D341Med (cell line): ENCODE results near the gene SLC4A9.

ENCODE experiments used
- DNase-seq: peaks from one replicate; pipeline ENCODE4 v3.0.0; 2012; ENCODE audit warnings: low spot score

SLC4A9 gene

GRCh38 chr5:140360101-140360500 is at the start of gene SLC4A9:
Gene SLC4A9, plus strand, starts transcription at chr5:140360194. Its CDS starts 43 bp downstream, at chr5:140360237.
- no peak for DNase-seq

- DNase-seq = no peak
Measured at GRCh38 chr5:140310434-140310833, 49.6 kb upstream of the SLC4A9 start.

- no peak for DNase-seq
Measured at GRCh38 chr5:140311011-140311467, 49.0 kb upstream of the SLC4A9 start.

GRCh38 chr5:140312067-140312790 is 47.8 kb upstream of the SLC4A9 start:
- no peak for DNase-seq

- DNase-seq = no peak
Measured at GRCh38 chr5:140312791-140313189, 47.2 kb upstream of the SLC4A9 start.

GRCh38 chr5:140317859-140318258 is 42.1 kb upstream of the SLC4A9 start:
- DNase-seq = no peak

- DNase-seq = no peak
Measured at GRCh38 chr5:140318792-140319191, 41.2 kb upstream of the SLC4A9 start.

GRCh38 chr5:140319833-140320232 is 40.2 kb upstream of the SLC4A9 start:
- no peak for DNase-seq

GRCh38 chr5:140321796-140322195 is 38.2 kb upstream of the SLC4A9 start:
- DNase-seq = no peak

- DNase-seq = no peak
Measured at GRCh38 chr5:140322751-140323731, 37.0 kb upstream of the SLC4A9 start.

- DNase-seq = no peak
Measured at GRCh38 chr5:140324041-140324600, 35.9 kb upstream of the SLC4A9 start.

- no peak for DNase-seq
Measured at GRCh38 chr5:140324617-140325241, 35.3 kb upstream of the SLC4A9 start.

GRCh38 chr5:140325486-140325885 is 34.5 kb upstream of the SLC4A9 start:
- no peak for DNase-seq

- DNase-seq = no peak
Measured at GRCh38 chr5:140327589-140327988, 32.4 kb upstream of the SLC4A9 start.

- no peak for DNase-seq
Measured at GRCh38 chr5:140328036-140328764, 31.8 kb upstream of the SLC4A9 start.

- no peak for DNase-seq
Measured at GRCh38 chr5:140329739-140330481, 30.1 kb upstream of the SLC4A9 start.

- no peak for DNase-seq
Measured at GRCh38 chr5:140331638-140332037, 28.4 kb upstream of the SLC4A9 start.

- no peak for DNase-seq
Measured at GRCh38 chr5:140336388-140336787, 23.6 kb upstream of the SLC4A9 start.

GRCh38 chr5:140337880-140338279 is 22.1 kb upstream of the SLC4A9 start:
- DNase-seq = no peak

- no peak for DNase-seq
Measured at GRCh38 chr5:140338336-140338735, 21.7 kb upstream of the SLC4A9 start.

- no peak for DNase-seq
Measured at GRCh38 chr5:140338908-140339307, 21.1 kb upstream of the SLC4A9 start.
